Measurements from ENCODE around the gene TMEM131. TPM values are rescaled to one million over a fixed set of nuclear protein-coding genes. Genes with fewer than 3 reads are reported as not detected.

TMEM131 gene
- total RNA-seq, 2 experiments from 2014 or later = 17.4 to 32.3 TPM

DNA sequence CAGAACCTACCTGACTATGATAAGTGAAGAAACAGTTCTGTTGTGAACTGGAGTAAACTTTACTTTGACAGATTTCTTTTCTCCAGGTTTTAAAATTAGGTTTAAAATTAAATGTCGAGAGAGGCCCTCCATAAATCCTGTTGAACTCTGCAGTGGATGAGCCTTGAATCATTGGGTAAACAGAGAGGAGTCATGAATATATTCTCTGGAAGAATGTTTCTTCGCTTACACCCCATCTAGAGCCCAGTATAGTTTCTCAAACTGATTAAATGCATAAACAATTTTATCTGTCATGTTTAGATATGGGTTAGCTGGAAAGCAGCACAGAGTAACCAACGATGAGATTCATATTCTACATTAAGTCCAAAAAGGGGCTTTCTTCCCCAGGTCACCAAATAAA lies 198.4 kb downstream of the TMEM131 start:
- Histone ChIP-seq H3K4me3 (ENCODE audit: low read depth, low read length, poor library complexity, severe bottlenecking) (no peak overlapping the region), H3K79me2 (ENCODE audit: insufficient read depth, low read depth, low read length) (no peaks in the 10 kb centered on the region), H3K27ac (ENCODE audit: low read depth, low read length, poor library complexity, severe bottlenecking) (no peak overlapping the region), H3K9me2 (ENCODE audit: insufficient read depth, low read length) (no peaks in the 10 kb centered on the region), H3K36me3 (ENCODE audit: insufficient read depth, low read length) (peaks cover 25% of the 10 kb centered on the region; the same call in 1 of the 2 replicates), H3K4me1 (ENCODE audit: insufficient read depth, low read length, poor library complexity, severe bottlenecking) (no peaks in the 10 kb centered on the region), H2AFZ (ENCODE audit: low read length) (no peak overlapping the region), H3K4me2 (ENCODE audit: low read length) (no peak overlapping the region), H4K20me1 (ENCODE audit: insufficient read depth, low read length) (no peaks in the 10 kb centered on the region), H3K9me3 (ENCODE audit: low read length) (no peaks in the 10 kb centered on the region)
- TF ChIP-seq, protein P1, sequence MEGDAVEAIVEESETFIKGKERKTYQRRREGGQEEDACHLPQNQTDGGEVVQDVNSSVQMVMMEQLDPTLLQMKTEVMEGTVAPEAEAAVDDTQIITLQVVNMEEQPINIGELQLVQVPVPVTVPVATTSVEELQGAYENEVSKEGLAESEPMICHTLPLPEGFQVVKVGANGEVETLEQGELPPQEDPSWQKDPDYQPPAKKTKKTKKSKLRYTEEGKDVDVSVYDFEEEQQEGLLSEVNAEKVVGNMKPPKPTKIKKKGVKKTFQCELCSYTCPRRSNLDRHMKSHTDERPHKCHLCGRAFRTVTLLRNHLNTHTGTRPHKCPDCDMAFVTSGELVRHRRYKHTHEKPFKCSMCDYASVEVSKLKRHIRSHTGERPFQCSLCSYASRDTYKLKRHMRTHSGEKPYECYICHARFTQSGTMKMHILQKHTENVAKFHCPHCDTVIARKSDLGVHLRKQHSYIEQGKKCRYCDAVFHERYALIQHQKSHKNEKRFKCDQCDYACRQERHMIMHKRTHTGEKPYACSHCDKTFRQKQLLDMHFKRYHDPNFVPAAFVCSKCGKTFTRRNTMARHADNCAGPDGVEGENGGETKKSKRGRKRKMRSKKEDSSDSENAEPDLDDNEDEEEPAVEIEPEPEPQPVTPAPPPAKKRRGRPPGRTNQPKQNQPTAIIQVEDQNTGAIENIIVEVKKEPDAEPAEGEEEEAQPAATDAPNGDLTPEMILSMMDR (conservative IDR thresholded peaks at IDR 0.05; ENCODE audit: low read length) = no peak
- no peak for TF ChIP-seq EZH2phosphoT487 (IDR thresholded peaks at IDR 0.05; ENCODE audit: borderline replicate concordance, low read depth, low read length)
- POLR2A ChIA-PET = no interaction called here
- intact Hi-C loops (cut with micrococcal nuclease; ENCODE audit: unreplicated experiment) = no loop called here
- no TSS peak for BruUV-seq (replicated peaks)
- CTCF ChIA-PET (ENCODE audit: unreplicated experiment) = no interaction called here
- DNase-seq (ENCODE audit: low spot score) = no peak

DNA sequence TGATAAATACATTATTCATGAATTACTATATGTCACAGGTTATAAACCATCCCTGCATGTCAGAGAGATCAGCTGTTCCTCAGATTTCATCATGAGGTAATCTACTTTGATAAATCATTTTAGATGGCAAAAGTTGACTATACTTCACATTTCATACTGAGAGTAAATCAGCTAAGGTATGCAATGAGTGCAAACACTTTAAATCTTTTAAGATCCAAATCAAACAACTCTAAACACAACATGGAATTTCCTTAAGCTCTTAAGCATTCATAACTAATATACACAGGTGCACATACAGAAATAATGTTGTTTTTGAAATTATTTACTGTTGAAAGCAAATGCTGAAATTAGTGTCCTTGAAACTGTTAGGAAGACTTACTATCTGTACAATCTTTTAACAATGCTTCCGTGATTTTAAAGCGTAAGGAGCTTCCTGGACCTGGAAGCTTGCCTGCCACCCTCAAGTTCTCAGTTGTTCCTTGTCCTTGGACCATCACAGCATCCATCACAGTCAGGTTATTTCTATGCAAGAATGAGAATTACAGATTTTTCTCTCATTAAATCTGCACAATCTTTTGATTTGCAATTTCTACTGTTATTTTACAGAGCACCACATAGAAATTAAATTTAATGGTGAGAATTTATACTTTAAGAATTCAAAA lies 199.2 kb downstream of the TMEM131 start:
- Histone ChIP-seq H3K27ac (ENCODE audit: low read depth, low read length, poor library complexity, severe bottlenecking) (no peak overlapping the region), H3K4me3 (ENCODE audit: low read depth, low read length, poor library complexity, severe bottlenecking) (no peak overlapping the region), H4K20me1 (ENCODE audit: insufficient read depth, low read length) (no peaks in the 10 kb centered on the region), H2AFZ (ENCODE audit: low read length) (no peak overlapping the region), H3K36me3 (ENCODE audit: insufficient read depth, low read length) (peaks cover 22% of the 10 kb centered on the region; the same call in 1 of the 2 replicates), H3K4me1 (ENCODE audit: insufficient read depth, low read length, poor library complexity, severe bottlenecking) (no peaks in the 10 kb centered on the region), H3K9me3 (ENCODE audit: low read length) (no peaks in the 10 kb centered on the region), H3K9me2 (ENCODE audit: insufficient read depth, low read length) (no peaks in the 10 kb centered on the region), H3K4me2 (ENCODE audit: low read length) (no peak overlapping the region), H3K79me2 (ENCODE audit: insufficient read depth, low read depth, low read length) (no peaks in the 10 kb centered on the region)
- TF ChIP-seq EZH2phosphoT487 (IDR thresholded peaks at IDR 0.05; ENCODE audit: borderline replicate concordance, low read depth, low read length) = no peak
- TF ChIP-seq, protein P1 (conservative IDR thresholded peaks at IDR 0.05; ENCODE audit: low read length) = no peak
- POLR2A ChIA-PET = no interaction called here
- no peak for DNase-seq (ENCODE audit: low spot score)
- intact Hi-C loops (cut with micrococcal nuclease; ENCODE audit: unreplicated experiment) = no loop called here
- CTCF ChIA-PET (ENCODE audit: unreplicated experiment) = no interaction called here
- no TSS peak for BruUV-seq (replicated peaks)

DNA sequence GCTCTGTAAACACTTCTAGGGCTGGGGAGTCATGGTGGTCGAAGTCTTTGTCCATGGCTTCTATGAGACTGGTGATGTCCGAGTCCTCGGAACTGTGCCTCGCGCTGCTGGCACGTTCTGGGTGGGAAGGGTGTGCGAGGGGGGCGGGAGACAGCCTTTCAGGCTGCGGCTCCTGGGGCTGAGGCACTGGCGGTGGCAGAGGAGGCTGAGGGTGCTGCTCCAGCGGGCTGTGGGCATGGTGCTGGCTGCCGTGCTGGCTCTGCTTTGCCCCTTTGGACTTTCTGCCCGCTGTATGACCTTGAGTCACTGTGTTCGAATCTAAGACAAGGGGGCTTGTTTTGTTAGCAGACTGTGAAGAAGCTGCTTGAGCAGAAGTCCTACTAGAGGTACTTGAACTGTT lies 203.3 kb downstream of the TMEM131 start:
- POLR2A ChIA-PET = interaction anchor here (0.5 kb wide), 1 partner anchor 679 kb away, joined by 3 read pairs; no protein-coding TSS in a partner anchor

More for the DNA sequence above, 203.3 kb downstream of the TMEM131 start:
- H3K79me2 ChIP-seq (ENCODE audit: insufficient read depth, low read depth, low read length) = no peaks in the 10 kb centered on the region
- H3K4me1 ChIP-seq (ENCODE audit: insufficient read depth, low read length, poor library complexity, severe bottlenecking) = no peaks in the 10 kb centered on the region
- no peak for DNase-seq (ENCODE audit: low spot score)
- intact Hi-C loops (cut with micrococcal nuclease; ENCODE audit: unreplicated experiment) = no loop called here
- H3K36me3 ChIP-seq (ENCODE audit: insufficient read depth, low read length) = peaks cover 8% of the 10 kb centered on the region; the same call in 1 of the 2 replicates
- H3K9me2 ChIP-seq (ENCODE audit: insufficient read depth, low read length) = no peaks in the 10 kb centered on the region
- H3K4me2 ChIP-seq (ENCODE audit: low read length) = no peak overlapping the region
- no peak overlapping the region for H3K27ac ChIP-seq (ENCODE audit: low read depth, low read length, poor library complexity, severe bottlenecking)
- CTCF ChIA-PET (ENCODE audit: unreplicated experiment) = no interaction called here
- BruUV-seq (replicated peaks) = no TSS peak
- no peaks in the 10 kb centered on the region for H4K20me1 ChIP-seq (ENCODE audit: insufficient read depth, low read length)
- no peaks in the 10 kb centered on the region for H3K9me3 ChIP-seq (ENCODE audit: low read length)
- H2AFZ ChIP-seq (ENCODE audit: low read length) = no peak overlapping the region
- H3K4me3 ChIP-seq (ENCODE audit: low read depth, low read length, poor library complexity, severe bottlenecking) = no peak overlapping the region
- TF ChIP-seq, protein P1 (conservative IDR thresholded peaks at IDR 0.05; ENCODE audit: low read length) = no peak
- TF ChIP-seq EZH2phosphoT487 (IDR thresholded peaks at IDR 0.05; ENCODE audit: borderline replicate concordance, low read depth, low read length) = no peak
